HG03066 (cell line): Measurements from ENCODE around the gene B3GALNT2.

Experiments
- ATAC-seq: cut with Tn5 transposase; IDR thresholded peaks from one replicate; pipeline ENCODE4 v1.9.1; 2021; ENCODE audit warnings: low read depth; ENCODE audit not compliant: unreplicated experiment

B3GALNT2 gene

GRCh38 chr1:235415008-235415904 is 89.0 kb downstream of the B3GALNT2 start:
- ATAC-seq = no peak

DNA sequence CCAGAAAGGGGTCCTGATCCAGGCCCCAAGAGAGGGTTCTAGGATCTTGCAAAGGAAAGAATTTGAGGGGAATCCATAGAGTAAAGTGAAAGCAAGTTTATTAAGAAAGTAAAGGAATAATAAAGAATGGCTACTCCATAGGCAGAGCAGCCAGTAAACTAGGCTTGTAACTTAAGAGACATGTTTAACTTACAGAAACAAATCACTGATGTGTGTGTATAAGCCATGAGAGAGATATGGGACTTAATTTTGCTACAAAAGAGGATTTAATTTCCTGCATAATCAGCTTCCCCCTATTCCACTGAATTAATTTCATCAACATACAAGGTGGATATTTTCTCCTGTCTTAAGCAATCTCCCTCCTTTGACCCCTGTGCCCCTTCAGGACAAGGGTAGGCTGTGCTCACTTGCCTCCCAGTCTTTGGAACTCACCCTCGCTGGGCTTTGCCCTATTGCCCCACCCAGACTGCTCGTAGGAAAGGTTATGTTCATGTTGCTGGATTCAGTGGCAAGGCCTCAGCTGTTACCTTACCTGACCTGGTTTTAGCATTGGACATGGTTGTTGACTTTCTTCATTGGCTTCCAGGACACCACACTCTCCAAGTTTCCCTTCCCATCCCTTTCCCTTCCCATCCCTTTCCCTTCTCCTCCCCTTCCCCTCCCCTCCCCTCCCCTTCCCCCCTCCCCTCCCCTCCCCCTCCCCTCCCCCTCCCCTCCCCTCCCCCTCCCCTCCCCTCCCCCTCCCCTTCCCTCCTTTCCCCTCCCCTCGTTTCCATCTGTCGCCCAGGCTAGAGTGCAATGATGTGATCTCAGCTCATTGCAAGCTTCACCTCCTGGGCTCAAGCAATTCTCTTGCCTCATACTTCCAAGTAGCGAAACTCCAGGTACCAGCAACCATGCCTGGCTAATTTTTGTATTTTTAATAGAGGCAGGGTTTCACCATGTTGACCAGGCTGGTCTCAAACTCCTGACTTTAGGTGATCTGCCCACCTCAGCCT is 92.5 kb downstream of the B3GALNT2 start:
- no peak for ATAC-seq

- no peak for ATAC-seq
Measured at GRCh38 chr1:235410467-235410866, 93.8 kb downstream of the B3GALNT2 start.

DNA sequence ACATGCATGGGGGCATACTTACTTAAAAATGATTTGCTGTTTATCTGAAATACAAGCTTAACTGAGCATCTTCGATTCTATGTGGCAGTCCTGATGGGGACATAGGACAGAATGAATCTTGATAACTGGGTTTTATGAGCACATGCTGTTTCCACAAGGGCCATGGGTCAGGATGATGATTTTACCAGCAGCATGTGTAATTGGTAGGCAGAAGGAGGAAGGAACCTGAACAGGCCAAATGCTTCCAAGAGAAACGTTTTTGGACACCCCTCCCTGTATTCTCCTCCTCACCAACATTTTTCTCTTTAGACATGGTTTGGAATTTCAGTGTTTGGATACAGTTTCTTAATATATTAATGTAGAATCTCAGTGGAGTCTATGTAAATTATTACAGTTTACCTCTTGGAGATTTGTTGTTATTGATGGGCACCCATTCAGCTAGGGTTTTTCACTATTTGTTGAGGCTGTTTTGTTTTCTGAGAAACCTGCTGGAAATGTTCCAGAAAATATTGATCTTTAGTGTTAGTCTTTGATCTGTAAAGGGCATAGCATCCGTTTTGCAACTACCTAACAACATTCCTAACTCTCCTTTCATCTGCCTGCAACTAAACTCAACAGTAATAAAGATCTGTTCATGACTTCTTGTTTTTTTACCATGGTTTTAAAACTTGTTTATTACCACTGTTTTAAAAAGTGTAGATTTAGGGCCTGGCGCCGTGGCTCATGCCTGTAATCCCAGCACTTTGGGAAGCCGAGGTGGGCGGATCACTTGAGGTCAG is 95.0 kb downstream of the B3GALNT2 start:
- ATAC-seq = no peak

DNA sequence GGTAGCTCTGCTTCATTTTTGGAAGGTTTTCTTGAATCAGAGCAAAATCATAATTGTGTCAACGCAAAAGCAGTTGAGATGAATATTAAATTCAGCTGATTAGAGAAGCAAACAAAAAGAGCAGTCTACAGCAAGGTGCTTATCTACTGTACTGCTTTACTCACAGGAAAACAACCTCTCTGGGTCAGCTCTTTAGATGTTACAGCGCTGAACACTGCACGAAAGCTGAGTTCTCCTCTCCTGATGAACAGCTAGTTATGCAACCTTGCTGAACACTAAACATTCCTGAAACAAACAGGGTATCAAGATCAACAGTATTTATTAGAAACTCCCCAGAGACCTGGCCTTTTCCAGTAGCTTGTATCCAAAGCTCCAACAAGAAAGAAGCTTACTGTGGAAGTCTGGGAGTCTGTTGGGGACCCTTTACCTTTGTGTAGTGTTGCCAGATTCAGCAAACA is 95.7 kb downstream of the B3GALNT2 start:
- ATAC-seq = no peak

- ATAC-seq = no peak
Measured at GRCh38 chr1:235407419-235407818, 96.8 kb downstream of the B3GALNT2 start.

GRCh38 chr1:235404190-235404589 is 100.1 kb downstream of the B3GALNT2 start:
- no peak for ATAC-seq

DNA sequence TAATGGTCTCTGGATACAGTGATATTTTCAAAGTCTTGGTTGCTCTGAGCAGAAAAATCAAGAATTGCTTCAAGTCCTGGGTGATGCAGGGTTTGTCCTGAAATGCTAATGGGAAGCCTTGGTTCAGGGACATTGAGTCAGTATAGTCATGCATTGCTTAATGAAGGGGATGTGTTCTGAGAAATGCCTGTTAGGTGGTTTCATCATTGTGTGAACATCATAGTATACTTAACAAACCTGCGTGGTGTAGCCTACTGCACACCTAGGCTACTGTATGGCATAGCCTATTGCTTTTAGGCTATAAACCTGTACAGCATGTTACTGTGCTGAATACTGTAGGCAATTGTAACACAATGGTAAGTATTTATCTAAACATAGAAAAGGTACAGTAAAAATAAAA is 100.7 kb downstream of the B3GALNT2 start:
- ATAC-seq = no peak

DNA sequence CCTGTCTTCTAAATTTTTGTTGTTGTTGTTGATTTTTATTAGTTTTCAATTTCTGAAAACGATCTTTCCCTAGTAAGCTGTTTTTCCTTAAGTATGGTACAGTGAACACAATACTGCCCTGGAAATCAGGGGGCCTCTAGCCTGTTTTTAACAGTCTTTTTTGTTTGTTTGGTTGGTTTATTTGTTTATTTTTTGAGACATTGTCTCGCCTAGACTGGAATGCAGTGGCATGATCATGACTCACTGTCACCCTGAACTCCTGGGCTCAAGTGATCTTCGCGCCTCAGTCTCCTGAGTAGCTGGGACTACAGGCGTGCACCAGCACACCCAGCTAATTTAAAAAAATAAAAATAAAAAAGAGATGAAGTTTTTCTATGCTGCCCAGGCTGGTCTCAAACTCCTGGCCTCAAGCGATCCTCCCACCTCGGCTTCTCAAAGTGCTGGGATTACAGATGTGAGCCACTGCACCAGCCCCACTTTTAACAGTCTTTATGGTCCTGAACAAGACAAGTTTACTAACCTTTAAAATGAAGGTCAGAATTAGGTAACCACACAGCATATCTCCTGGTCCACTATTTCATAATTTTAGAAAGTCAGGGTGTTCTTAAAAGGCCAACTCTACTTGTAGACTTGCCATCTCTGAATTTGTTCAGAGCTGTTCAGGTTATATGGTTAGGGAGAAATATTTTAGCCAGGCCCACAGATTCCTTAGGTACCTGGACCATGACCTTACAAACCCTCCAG is 101.6 kb downstream of the B3GALNT2 start:
- no peak for ATAC-seq

DNA sequence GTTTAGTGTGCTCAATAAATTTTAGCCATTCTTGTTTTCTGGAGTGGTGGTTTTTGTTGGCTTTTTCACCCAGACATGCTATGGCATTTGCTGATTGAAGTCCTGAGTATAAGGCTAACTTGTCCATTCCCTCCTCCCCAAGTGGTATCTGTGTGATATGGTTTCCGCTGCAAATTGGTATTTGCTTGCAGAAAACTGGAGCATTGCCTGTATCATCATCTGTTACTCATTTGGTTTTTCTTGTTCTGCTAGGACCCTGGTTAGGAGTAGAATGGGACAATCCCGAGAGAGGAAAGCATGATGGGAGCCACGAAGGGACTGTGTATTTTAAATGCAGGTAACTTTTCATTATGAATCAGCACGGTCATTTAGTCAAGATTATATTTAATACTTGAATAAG is 103.0 kb downstream of the B3GALNT2 start:
- no peak for ATAC-seq
